Calu3 (cell line): ENCODE data around the gene OR7C1. TPM values are rescaled to one million over a fixed set of nuclear protein-coding genes. Genes with fewer than 3 reads are reported as not detected.

Source experiments
- BruUV-seq: library from RNA; stranded (reverse); fragments of 400-500 nt; replicated peaks from 2 replicates; lab custom pipeline; 2021; lab: Mats Ljungman, UMichigan
- CTCF ChIA-PET: fragments of 300-600 bp; sonication (Branson Sonifier 250); formaldehyde crosslinking; loops from one replicate; lab custom pipeline; 2022; ENCODE audit warnings: antibody characterized with exemption; lab: Charles Lee
- DNase-seq: peaks from one replicate; pipeline ENCODE4 v3.0.0; 2022
- H3K27ac Mint-ChIP-seq: one replicate; pipeline ENCODE4 v1.8.0; 2022; ENCODE audit warnings: mixed read lengths; ENCODE audit not compliant: unreplicated experiment
- H3K27me3 Mint-ChIP-seq: one replicate; pipeline ENCODE4 v1.8.0; 2022; ENCODE audit warnings: mixed read lengths; ENCODE audit not compliant: unreplicated experiment
- H3K36me3 Mint-ChIP-seq: one replicate; pipeline ENCODE4 v1.8.0; 2022; ENCODE audit warnings: mild to moderate bottlenecking, moderate library complexity, mixed read lengths; ENCODE audit not compliant: insufficient read depth, unreplicated experiment
- H3K4me1 Mint-ChIP-seq: one replicate; pipeline ENCODE4 v1.8.0; 2022; ENCODE audit warnings: mild to moderate bottlenecking, low read depth, mixed read lengths; ENCODE audit not compliant: unreplicated experiment
- H3K4me3 Mint-ChIP-seq: one replicate; pipeline ENCODE4 v1.8.0; 2022; ENCODE audit warnings: mild to moderate bottlenecking, low read depth, moderate library complexity, mixed read lengths; ENCODE audit not compliant: unreplicated experiment
- H3K9me3 Mint-ChIP-seq: one replicate; pipeline ENCODE4 v1.8.0; 2022; ENCODE audit warnings: low read depth, mixed read lengths; ENCODE audit not compliant: unreplicated experiment
- CTCF ChIP-seq: fragments of 200-600 bp; IDR thresholded peaks from one replicate; pipeline ENCODE4 v1.8.0; 2022; ENCODE audit warnings: antibody characterized with exemption; ENCODE audit not compliant: unreplicated experiment
- intact Hi-C: fragments of 100-400 bp; cut with micrococcal nuclease; formaldehyde crosslinking; loops from one replicate; pipeline ENCODE4 v1.10.0; 2022; ENCODE audit not compliant: unreplicated experiment
- total RNA-seq: library from RNA; stranded (reverse); gene quantifications from 2 replicates; pipeline ENCODE4 v1.2.3, GENCODE V29; 2022

The OR7C1 gene
- total RNA-seq, 1 experiment from 2014 or later: not detected

GRCh38 chr19:14817052-14817451 is 17.9 kb downstream of the OR7C1 start:
- no peak for DNase-seq
- Mint-ChIP-seq H3K27me3 (peaks cover 22% of the 10 kb centered on the region), H3K36me3 (no peaks in the 10 kb centered on the region), H3K4me1 (no peaks in the 10 kb centered on the region), H3K27ac (no peak overlapping the region), H3K4me3 (no peak overlapping the region), H3K9me3 (no peaks in the 10 kb centered on the region)
- CTCF ChIA-PET: no interaction called here
- TF ChIP-seq CTCF: no peak
- intact Hi-C loops: no loop called here
- no TSS peak for BruUV-seq

DNA sequence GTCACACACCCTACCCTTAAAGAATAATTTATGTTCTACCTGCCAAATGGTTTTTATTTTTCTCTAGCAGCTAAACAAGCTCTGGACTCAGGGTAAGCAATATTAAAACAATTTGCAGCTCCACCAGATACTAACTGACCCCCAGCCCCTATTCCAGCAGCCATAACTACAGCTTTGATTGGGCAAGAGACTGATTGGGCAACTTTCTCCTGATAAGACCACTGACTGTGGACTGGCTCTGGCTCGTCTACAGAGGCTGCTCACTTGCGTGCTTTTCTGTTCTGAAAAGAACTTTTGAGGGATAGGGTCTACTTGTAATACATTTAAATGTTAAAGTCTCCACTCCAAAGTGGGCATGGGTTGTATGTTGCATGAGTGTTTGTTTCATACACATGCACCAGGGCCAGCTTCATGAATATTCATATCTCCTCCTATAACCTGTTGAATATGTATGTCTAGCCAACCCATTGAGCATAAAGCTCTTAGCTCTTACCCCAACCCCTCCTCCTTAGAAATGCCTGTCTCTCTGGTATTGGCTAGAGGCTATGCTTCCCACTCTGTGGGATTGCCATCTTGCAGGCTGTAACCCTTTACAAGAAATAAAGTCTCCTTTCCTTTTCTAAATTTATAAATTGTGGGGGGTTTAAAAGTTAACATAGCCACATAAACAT is 19.9 kb downstream of the OR7C1 start:
- TF ChIP-seq CTCF: no peak
- Mint-ChIP-seq H3K36me3 (no peaks in the 10 kb centered on the region), H3K9me3 (no peaks in the 10 kb centered on the region), H3K4me3 (no peak overlapping the region), H3K27ac (no peak overlapping the region), H3K27me3 (peaks cover 4% of the 10 kb centered on the region), H3K4me1 (no peaks in the 10 kb centered on the region)
- BruUV-seq: no TSS peak
- DNase-seq: no peak
- CTCF ChIA-PET: no interaction called here
- intact Hi-C loops: no loop called here

DNA sequence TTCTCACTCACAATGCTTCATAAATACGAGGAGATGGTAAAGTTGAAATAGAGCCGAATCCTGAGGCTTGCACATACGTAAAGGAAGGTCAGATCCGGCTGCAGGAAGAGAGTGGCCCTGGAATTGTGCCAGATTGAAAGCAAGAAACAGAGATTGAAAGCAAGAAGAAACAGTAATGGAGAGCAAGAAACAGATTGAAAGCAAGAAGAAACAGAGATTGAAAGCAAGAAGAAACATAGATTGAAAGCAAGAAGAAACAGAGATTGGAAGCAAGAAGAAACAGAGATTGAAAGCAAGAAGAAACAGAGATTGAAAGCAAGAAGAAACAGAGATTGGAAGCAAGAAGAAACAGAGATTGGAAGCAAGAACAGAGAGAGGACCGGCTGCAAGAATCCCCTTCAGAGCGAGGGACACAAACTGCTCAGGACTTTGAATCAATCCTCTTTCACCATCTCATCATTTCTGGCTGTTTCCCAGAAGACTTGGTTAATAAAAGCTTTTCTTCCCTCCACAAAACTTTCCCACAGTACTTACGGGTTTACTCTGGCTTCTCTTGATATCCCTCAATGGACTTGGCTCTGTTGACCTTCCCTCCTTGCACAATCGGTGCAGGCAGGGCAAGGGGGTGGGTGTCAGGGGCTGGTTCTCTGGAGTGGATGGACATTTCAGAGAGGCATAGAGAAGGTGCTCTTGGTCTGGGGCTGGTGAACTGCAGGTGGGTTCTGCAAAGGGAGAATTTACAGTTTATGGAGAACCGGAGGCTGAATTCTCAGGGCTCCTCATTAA is 25.5 kb downstream of the OR7C1 start:
- Mint-ChIP-seq H3K27me3 (peaks cover 17% of the 10 kb centered on the region), H3K36me3 (no peaks in the 10 kb centered on the region), H3K4me3 (no peak overlapping the region), H3K9me3 (no peaks in the 10 kb centered on the region), H3K27ac (no peak overlapping the region), H3K4me1 (no peaks in the 10 kb centered on the region)
- CTCF ChIA-PET: no interaction called here
- DNase-seq: no peak
- no peak for TF ChIP-seq CTCF
- intact Hi-C loops: no loop called here
- no TSS peak for BruUV-seq

GRCh38 chr19:14804765-14805164 is 30.2 kb downstream of the OR7C1 start:
- Mint-ChIP-seq H3K9me3 (peaks cover 2% of the 10 kb centered on the region), H3K27me3 (peaks cover 36% of the 10 kb centered on the region), H3K4me3 (no peak overlapping the region), H3K27ac (no peak overlapping the region), H3K4me1 (no peaks in the 10 kb centered on the region), H3K36me3 (no peaks in the 10 kb centered on the region)
- CTCF ChIA-PET: no interaction called here
- intact Hi-C loops: no loop called here
- no TSS peak for BruUV-seq
- no peak for DNase-seq
- TF ChIP-seq CTCF: no peak
